ENCODE data around the gene HSBP1L1.
"Not testable (repeated sequence)": the region's sequence is repeated elsewhere in the genome, so short reads cannot be mapped to it uniquely, and the experiment has no call there.

HSBP1L1 gene

GRCh38 chr18:79944746-79945117, 19.7 kb upstream of the HSBP1L1 start:
- no peak for DNase-seq (ENCODE audit: low read depth, low spot score)

- DNase-seq (ENCODE audit: low read depth, low spot score) = no peak
Measured at GRCh38 chr18:79945118-79946042, 19.1 kb upstream of the HSBP1L1 start.

DNA sequence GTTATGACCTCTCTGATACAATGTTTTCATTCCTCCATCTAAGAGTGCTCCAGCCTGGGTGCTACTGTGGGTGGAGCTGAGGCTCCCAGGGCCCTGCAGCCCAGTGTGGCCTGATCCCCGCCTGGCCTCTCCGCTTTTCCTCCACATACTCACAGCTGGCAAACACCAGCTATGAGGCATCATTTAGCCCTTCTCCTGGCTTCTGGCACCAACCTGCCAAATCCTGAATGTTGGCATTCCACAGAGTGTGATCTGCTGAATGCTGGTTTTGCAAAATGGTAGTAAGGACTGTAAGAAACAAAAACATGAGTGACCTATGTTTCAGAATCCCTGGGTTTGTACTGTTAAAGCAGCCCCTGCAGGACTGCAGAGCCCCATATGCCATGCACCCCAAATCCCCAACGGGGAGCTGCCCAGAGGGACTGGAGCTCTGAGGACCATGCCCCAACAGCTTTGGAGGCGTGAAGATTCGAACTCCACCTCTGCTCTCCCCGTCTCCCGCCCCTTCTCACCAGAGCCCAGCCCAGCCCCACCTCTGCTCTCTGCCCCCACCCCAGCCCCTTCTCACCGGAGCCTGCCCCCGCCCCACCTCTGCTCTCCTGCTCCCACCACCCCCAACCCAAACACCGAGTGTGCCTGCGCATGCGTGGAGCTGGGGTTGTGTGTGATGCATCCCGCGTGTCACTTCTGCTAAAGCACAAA, 17.2 kb upstream of the HSBP1L1 start:
- DNase-seq (ENCODE audit: low read depth, low spot score) = no peak

- DNase-seq (ENCODE audit: low read depth, low spot score) = no peak
Measured at GRCh38 chr18:79947881-79948610, 16.4 kb upstream of the HSBP1L1 start.

- DNase-seq (ENCODE audit: low read depth, low spot score) = no peak
Measured at GRCh38 chr18:79948719-79949411, 15.6 kb upstream of the HSBP1L1 start.

GRCh38 chr18:79949697-79950487, 14.6 kb upstream of the HSBP1L1 start:
- DNase-seq (ENCODE audit: low read depth, low spot score) = no peak

DNA sequence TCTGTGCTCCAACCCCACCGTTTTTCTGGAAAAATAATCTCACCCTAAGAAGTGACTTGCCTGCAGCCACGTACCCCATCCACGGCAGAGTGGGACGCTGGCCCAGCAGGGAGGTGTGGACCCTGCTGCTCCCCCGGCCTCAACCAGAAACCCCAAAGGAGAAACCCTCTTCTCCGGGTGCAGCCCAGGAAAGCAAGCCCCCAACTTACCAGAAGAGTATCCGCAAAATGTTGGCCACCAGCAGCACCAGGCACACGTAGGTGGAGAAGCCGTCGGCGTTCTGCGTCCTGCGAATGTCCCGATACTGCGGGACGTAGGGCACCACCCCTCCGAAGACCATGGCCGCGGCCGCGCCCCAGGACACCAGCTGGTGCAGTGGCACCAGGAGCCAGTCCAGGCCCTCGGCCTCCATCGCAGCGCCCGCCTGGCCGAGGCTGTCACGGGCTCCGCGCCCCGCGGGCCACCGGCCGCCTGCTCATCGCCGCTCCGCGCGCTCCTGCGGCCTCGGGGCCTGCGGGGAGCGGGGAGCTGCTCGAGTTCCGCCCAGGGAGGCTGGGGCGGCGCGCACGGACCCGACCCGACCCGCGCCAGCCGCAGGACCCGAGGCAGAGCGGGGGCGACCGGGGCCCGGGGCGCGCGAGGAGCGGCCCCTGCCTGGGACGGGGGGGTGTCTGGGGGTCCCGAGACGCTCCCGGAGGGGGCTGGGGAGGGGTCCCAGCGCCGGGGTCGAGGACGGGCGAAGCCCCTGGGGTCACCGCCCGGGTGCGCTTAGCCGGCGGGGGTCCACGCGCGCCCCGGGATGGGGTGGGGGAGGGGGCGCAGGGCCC, 13.7 kb upstream of the HSBP1L1 start:
- DNase-seq (ENCODE audit: low read depth, low spot score) = no peak

- DNase-seq (ENCODE audit: low read depth, low spot score) = peak; percentile 86
Measured at GRCh38 chr18:79951545-79952455, 12.6 kb upstream of the HSBP1L1 start, which contains the start of gene SLC66A2. Gene SLC66A2, minus strand, starts transcription at chr18:79951653. Its CDS starts 727 bp downstream, at chr18:79950926.

- DNase-seq (ENCODE audit: low read depth, low spot score) = no peak
Measured at GRCh38 chr18:79952456-79952995, 11.9 kb upstream of the HSBP1L1 start.

GRCh38 chr18:79952996-79953559, 11.4 kb upstream of the HSBP1L1 start:
- no peak for DNase-seq (ENCODE audit: low read depth, low spot score)

- DNase-seq (ENCODE audit: low read depth, low spot score) = no peak
Measured at GRCh38 chr18:79953971-79954651, 10.3 kb upstream of the HSBP1L1 start.

DNA sequence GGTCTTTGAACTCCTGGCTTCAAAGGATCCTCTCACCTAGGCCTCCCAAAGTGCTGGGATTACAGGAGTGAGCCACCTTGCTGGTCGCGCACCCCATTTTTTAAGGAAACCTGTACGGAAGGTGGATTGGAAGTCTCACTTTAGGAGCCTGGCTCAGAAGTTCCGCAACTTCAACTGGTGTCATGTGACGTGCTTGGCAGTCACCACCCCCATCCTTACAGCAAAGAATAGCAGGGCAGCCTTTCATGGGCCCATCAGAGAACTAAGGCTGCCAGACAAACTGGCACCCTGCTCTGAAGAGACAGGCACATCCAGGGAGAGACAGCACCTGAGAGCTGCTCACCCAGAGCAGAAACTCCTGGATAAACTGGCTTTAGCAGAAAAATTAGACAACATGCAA, 9.7 kb upstream of the HSBP1L1 start:
- DNase-seq (ENCODE audit: low read depth, low spot score) = no peak

DNA sequence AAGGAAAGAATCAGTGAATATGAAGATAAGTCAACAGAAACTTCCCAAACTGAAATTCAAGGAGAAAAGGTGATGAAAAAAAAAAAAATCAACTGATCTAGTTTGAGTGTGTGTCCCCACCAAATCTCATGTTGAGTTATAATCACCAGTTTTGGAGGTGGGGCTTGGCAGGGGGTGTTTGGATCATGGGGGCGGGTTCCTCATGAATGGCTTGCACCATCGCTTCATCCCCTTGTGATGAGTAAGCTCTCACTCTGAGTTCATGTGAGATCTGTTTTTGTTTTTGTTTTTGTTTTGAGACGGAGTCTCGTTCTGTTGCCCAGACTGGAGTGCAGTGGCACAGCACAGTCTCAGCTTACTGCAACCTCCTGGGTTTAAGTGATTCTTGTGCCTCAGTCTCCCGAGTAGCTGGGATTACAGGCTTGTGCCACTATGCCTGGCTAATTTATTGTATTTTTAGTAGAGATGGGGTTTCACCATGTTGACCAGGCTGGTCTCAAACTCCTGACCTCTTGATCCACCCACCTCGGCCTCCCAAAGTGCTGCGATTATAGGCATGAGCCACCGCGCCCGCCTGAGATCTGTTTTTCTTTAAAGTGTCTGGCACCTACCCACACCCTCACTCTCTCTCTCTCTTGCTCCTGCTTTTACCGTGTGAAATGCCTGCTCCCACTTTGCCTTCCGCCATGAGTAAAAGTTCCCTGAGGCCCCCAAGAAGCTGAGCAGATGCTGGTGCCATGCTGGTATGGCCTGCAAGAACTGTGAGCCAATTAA, 9.0 kb upstream of the HSBP1L1 start:
- DNase-seq (ENCODE audit: low read depth, low spot score) = no peak

GRCh38 chr18:79956276-79956675, 8.2 kb upstream of the HSBP1L1 start:
- no peak for DNase-seq (ENCODE audit: low read depth, low spot score)

DNA sequence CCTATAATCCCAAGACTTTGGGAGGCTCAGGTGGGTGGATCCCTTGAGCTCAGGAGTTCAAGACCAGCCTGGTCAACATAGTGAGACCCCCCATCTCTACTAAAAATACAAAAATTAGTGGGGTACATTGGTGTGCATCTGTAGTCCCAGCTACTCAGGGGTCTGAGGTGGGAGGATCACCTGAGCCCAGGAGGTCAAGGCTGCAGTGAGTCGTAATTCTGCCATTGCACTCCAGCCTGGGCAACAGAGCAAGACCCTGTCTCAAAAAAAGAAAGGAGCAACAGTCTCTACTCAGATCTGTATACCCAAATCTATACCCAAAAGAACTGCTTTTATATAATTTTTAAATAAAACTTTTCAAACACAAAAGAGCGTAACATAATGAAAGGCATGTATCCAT, 5.5 kb upstream of the HSBP1L1 start:
- no peak for DNase-seq (ENCODE audit: low read depth, low spot score)

DNA sequence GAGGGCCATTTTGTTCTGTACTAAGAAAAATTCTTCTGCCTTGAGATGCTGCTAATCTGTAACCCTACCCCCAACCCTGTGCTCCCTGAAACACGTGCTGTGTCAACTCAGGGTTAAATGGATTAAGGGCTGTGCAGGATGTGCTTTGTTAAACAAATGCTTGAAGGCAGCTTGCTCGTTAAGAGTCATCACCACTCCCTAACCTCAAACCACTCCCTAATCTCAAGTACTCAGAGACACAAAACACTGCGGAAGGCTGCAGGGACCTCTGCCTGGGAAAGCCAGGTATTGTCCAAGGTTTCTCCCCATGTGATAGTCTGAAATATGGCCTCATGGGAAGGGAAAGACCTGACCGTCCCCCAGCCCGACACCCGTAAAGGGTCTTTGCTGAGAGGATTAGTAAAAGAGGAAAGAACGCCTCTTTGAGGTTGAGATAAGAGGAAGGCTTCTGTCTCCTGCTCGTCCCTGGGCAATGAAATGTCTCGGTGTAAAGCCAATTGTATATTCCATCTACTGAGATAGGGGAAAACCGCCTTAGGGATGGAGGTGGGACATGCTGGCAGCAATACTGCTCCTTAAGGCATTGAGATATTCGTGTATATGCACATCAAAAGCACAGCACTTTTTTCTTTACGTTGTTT, 4.2 kb upstream of the HSBP1L1 start:
- not testable (repeated sequence) for DNase-seq (ENCODE audit: low read depth, low spot score)

Data from activated naive CD8-positive, alpha-beta T cell treated with anti-CD3 and anti-CD28 coated beads, Interleukin-2, amount 50 U/mL, for 16 hours (primary cell).